ENCODE results near the gene PCDHB16. TPM values are rescaled to one million over a fixed set of nuclear protein-coding genes. Genes with fewer than 3 reads are reported as not detected.
"Not testable (repeated sequence)": the region's sequence is repeated elsewhere in the genome, so short reads cannot be mapped to it uniquely, and the experiment has no call there.

The PCDHB16 gene
- total RNA-seq, 1 experiment from 2014 or later = 0.69 TPM

- not testable (repeated sequence) for DNase-seq (ENCODE audit: extremely low read depth, low read depth)
Measured at GRCh38 chr5:141224844-141225243, 42.7 kb downstream of the PCDHB16 start.

GRCh38 chr5:141225421-141225820, 43.2 kb downstream of the PCDHB16 start:
- DNase-seq (ENCODE audit: extremely low read depth, low read depth) = not testable (repeated sequence)

- no peak for DNase-seq (ENCODE audit: extremely low read depth, low read depth)
Measured at GRCh38 chr5:141234109-141234667, 52.0 kb downstream of the PCDHB16 start.

Other genes with a start within 250 kb of the PCDHB16 start
- 1.0 and 1.2 TPM in 2 replicates for gene PCDHAC2, start 215.9 kb upstream of the PCDHB16 start, total RNA-seq (2014; rRNA removed; shearing (Covaris generic))
- 0.03 TPM in 1 of 2 replicates, not detected in the other for gene PCDHB1, start 131.0 kb upstream of the PCDHB16 start, total RNA-seq (2014; rRNA removed; shearing (Covaris generic))
- gene PCDHB2, start 87.8 kb upstream of the PCDHB16 start, total RNA-seq (2014; rRNA removed; shearing (Covaris generic)) = 0.29 and 0.52 TPM in 2 replicates
- gene PCDHB3, start 81.9 kb upstream of the PCDHB16 start, total RNA-seq (2014; rRNA removed; shearing (Covaris generic)) = 0.12 and 0.14 TPM in 2 replicates
- not detected in 2 replicates for gene PCDHB4, start 60.6 kb upstream of the PCDHB16 start, total RNA-seq (2014; rRNA removed; shearing (Covaris generic))
- 0.07 TPM in 1 of 2 replicates, not detected in the other for gene PCDHB5, start 47.2 kb upstream of the PCDHB16 start, total RNA-seq (2014; rRNA removed; shearing (Covaris generic))
- gene PCDHB6, start 32.3 kb upstream of the PCDHB16 start, total RNA-seq (2014; rRNA removed; shearing (Covaris generic)) = not detected in 2 replicates
- gene PCDHB7, start 9.7 kb upstream of the PCDHB16 start, total RNA-seq (2014; rRNA removed; shearing (Covaris generic)) = 0.17 and 0.25 TPM in 2 replicates
- gene PCDHB8, start 4.6 kb upstream of the PCDHB16 start, total RNA-seq (2014; rRNA removed; shearing (Covaris generic)) = 0.14 and 0.22 TPM in 2 replicates
- gene PCDHB9, start 4.8 kb downstream of the PCDHB16 start, total RNA-seq (2014; rRNA removed; shearing (Covaris generic)) = 0.40 and 0.69 TPM in 2 replicates
- 0.35 and 0.72 TPM in 2 replicates for gene PCDHB10, start 10.0 kb downstream of the PCDHB16 start, total RNA-seq (2014; rRNA removed; shearing (Covaris generic))
- gene PCDHB11, start 17.2 kb downstream of the PCDHB16 start, total RNA-seq (2014; rRNA removed; shearing (Covaris generic)) = 5.4 and 6.0 TPM in 2 replicates
- gene PCDHB12, start 26.3 kb downstream of the PCDHB16 start, total RNA-seq (2014; rRNA removed; shearing (Covaris generic)) = 0.75 and 0.99 TPM in 2 replicates
- gene PCDHB13, start 31.5 kb downstream of the PCDHB16 start, total RNA-seq (2014; rRNA removed; shearing (Covaris generic)) = 2.2 and 2.5 TPM in 2 replicates
- gene PCDHB14, start 41.0 kb downstream of the PCDHB16 start, total RNA-seq (2014; rRNA removed; shearing (Covaris generic)) = 2.7 and 2.8 TPM in 2 replicates
- 0.12 and 0.20 TPM in 2 replicates for gene PCDHB15, start 63.0 kb downstream of the PCDHB16 start, total RNA-seq (2014; rRNA removed; shearing (Covaris generic))
- gene SLC25A2, start 121.7 kb downstream of the PCDHB16 start, total RNA-seq (2014; rRNA removed; shearing (Covaris generic)) = not detected in 2 replicates
- gene TAF7, start 138.4 kb downstream of the PCDHB16 start, total RNA-seq (2014; rRNA removed; shearing (Covaris generic)) = 91.7 and 130 TPM in 2 replicates
- gene PCDHGA1, start 148.1 kb downstream of the PCDHB16 start, total RNA-seq (2014; rRNA removed; shearing (Covaris generic)) = 0.72 and 1.6 TPM in 2 replicates
- 0.12 TPM in 2 replicates for gene PCDHGA2, start 156.4 kb downstream of the PCDHB16 start, total RNA-seq (2014; rRNA removed; shearing (Covaris generic))
- 0.17 TPM in 1 of 2 replicates, not detected in the other for gene PCDHGA3, start 161.4 kb downstream of the PCDHB16 start, total RNA-seq (2014; rRNA removed; shearing (Covaris generic))
- gene PCDHGB1, start 167.7 kb downstream of the PCDHB16 start, total RNA-seq (2014; rRNA removed; shearing (Covaris generic)) = 1.1 and 2.6 TPM in 2 replicates
- gene PCDHGA4, start 172.6 kb downstream of the PCDHB16 start, total RNA-seq (2014; rRNA removed; shearing (Covaris generic)) = 0.79 and 1.3 TPM in 2 replicates
- gene PCDHGB2, start 177.6 kb downstream of the PCDHB16 start, total RNA-seq (2014; rRNA removed; shearing (Covaris generic)) = 1.8 and 2.0 TPM in 2 replicates
- gene PCDHGA5, start 181.8 kb downstream of the PCDHB16 start, total RNA-seq (2014; rRNA removed; shearing (Covaris generic)) = 0.58 and 0.62 TPM in 2 replicates
- gene PCDHGB3, start 187.9 kb downstream of the PCDHB16 start, total RNA-seq (2014; rRNA removed; shearing (Covaris generic)) = 0.52 and 1.1 TPM in 2 replicates
- 1.1 and 1.2 TPM in 2 replicates for gene PCDHGA6, start 191.5 kb downstream of the PCDHB16 start, total RNA-seq (2014; rRNA removed; shearing (Covaris generic))
- 0.54 and 0.55 TPM in 2 replicates for gene PCDHGA7, start 200.4 kb downstream of the PCDHB16 start, total RNA-seq (2014; rRNA removed; shearing (Covaris generic))
- 5.5 and 5.6 TPM in 2 replicates for gene PCDHGB4, start 205.3 kb downstream of the PCDHB16 start, total RNA-seq (2014; rRNA removed; shearing (Covaris generic))
- 0.97 and 1.4 TPM in 2 replicates for gene PCDHGA8, start 210.2 kb downstream of the PCDHB16 start, total RNA-seq (2014; rRNA removed; shearing (Covaris generic))
- gene PCDHGB5, start 215.6 kb downstream of the PCDHB16 start, total RNA-seq (2014; rRNA removed; shearing (Covaris generic)) = 0.72 and 1.6 TPM in 2 replicates
- gene PCDHGA9, start 220.4 kb downstream of the PCDHB16 start, total RNA-seq (2014; rRNA removed; shearing (Covaris generic)) = 0.92 and 1.6 TPM in 2 replicates
- 0.55 and 0.62 TPM in 2 replicates for gene PCDHGB6, start 225.6 kb downstream of the PCDHB16 start, total RNA-seq (2014; rRNA removed; shearing (Covaris generic))
- 5.1 TPM in 2 replicates for gene PCDHGA10, start 230.6 kb downstream of the PCDHB16 start, total RNA-seq (2014; rRNA removed; shearing (Covaris generic))
- 0.79 and 0.89 TPM in 2 replicates for gene PCDHGB7, start 235.3 kb downstream of the PCDHB16 start, total RNA-seq (2014; rRNA removed; shearing (Covaris generic))
- gene PCDHGA11, start 238.7 kb downstream of the PCDHB16 start, total RNA-seq (2014; rRNA removed; shearing (Covaris generic)) = 0.52 and 0.87 TPM in 2 replicates
- gene PCDHGA12, start 248.1 kb downstream of the PCDHB16 start, total RNA-seq (2014; rRNA removed; shearing (Covaris generic)) = 0.20 and 0.42 TPM in 2 replicates

Measured in NCI-H460 (cell line).